Osteocyte (in vitro differentiated cells): Measurements from ENCODE around the gene GNB2. TPM values are rescaled to one million over a fixed set of nuclear protein-coding genes. Genes with fewer than 3 reads are reported as not detected.

Source experiments
- DNase-seq: peaks from one replicate; pipeline ENCODE4 v3.0.0; 2021; ENCODE audit warnings: mixed read lengths; ENCODE audit not compliant: unreplicated experiment; ENCODE audit errors: extremely low spot score
- H3K27ac Mint-ChIP-seq: one replicate; pipeline ENCODE4 v1.8.0; 2021; ENCODE audit warnings: mild to moderate bottlenecking, mixed read lengths; ENCODE audit not compliant: unreplicated experiment
- H3K27me3 Mint-ChIP-seq: one replicate; pipeline ENCODE4 v1.8.0; 2021; ENCODE audit warnings: mixed read lengths; ENCODE audit not compliant: unreplicated experiment
- H3K36me3 Mint-ChIP-seq: one replicate; pipeline ENCODE4 v1.8.0; 2021; ENCODE audit warnings: mixed read lengths; ENCODE audit not compliant: unreplicated experiment
- H3K4me1 Mint-ChIP-seq: one replicate; pipeline ENCODE4 v1.8.0; 2021; ENCODE audit warnings: mixed read lengths; ENCODE audit not compliant: unreplicated experiment
- H3K4me3 Mint-ChIP-seq: one replicate; pipeline ENCODE4 v1.8.0; 2021; ENCODE audit warnings: mild to moderate bottlenecking, moderate library complexity, mixed read lengths; ENCODE audit not compliant: unreplicated experiment
- H3K9me3 Mint-ChIP-seq: one replicate; pipeline ENCODE4 v1.8.0; 2021; ENCODE audit warnings: mixed read lengths; ENCODE audit not compliant: unreplicated experiment
- CTCF ChIP-seq: fragments of 200-600 bp; sonication (generic); IDR thresholded peaks from 2 replicates; pipeline ENCODE4 v1.5.0; 2021; ENCODE audit warnings: antibody characterized with exemption, mild to moderate bottlenecking, moderate library complexity
- total RNA-seq: library from RNA; stranded (reverse); gene quantifications from 2 replicates; pipeline ENCODE4 v1.2.1, GENCODE V29; 2021

GNB2 gene
- total RNA-seq, 1 donor from 2014 or later = 229 TPM

- peaks cover 8% of the 10 kb centered on the region for H3K4me1 Mint-ChIP-seq
- H3K4me3 Mint-ChIP-seq = no peak overlapping the region
- H3K9me3 Mint-ChIP-seq = no peaks in the 10 kb centered on the region
- DNase-seq = no peak
- H3K27me3 Mint-ChIP-seq = no peaks in the 10 kb centered on the region
- no peak overlapping the region for H3K27ac Mint-ChIP-seq
- no peak for TF ChIP-seq CTCF
- peaks cover 21% of the 10 kb centered on the region for H3K36me3 Mint-ChIP-seq
These were observed 12.1 kb downstream of the GNB2 start for GRCh38 chr7:100685631-100686145.

GRCh38 chr7:100686201-100686821 is 12.8 kb downstream of the GNB2 start:
- H3K36me3 Mint-ChIP-seq = peaks cover 21% of the 10 kb centered on the region
- H3K27ac Mint-ChIP-seq = no peak overlapping the region
- peaks cover 10% of the 10 kb centered on the region for H3K4me1 Mint-ChIP-seq
- H3K27me3 Mint-ChIP-seq = no peaks in the 10 kb centered on the region
- DNase-seq = no peak
- no peak for TF ChIP-seq CTCF
- H3K9me3 Mint-ChIP-seq = no peaks in the 10 kb centered on the region
- no peak overlapping the region for H3K4me3 Mint-ChIP-seq

- Mint-ChIP-seq H3K36me3 (peaks cover 19% of the 10 kb centered on the region), H3K4me1 (peaks cover 15% of the 10 kb centered on the region), H3K27ac (no peak overlapping the region), H3K4me3 (no peak overlapping the region), H3K9me3 (no peaks in the 10 kb centered on the region), H3K27me3 (no peaks in the 10 kb centered on the region)
- no peak for DNase-seq
- TF ChIP-seq CTCF = no peak
These were observed 13.3 kb downstream of the GNB2 start for GRCh38 chr7:100686822-100687211.

- peaks cover 19% of the 10 kb centered on the region for H3K36me3 Mint-ChIP-seq
- H3K4me1 Mint-ChIP-seq = peaks cover 20% of the 10 kb centered on the region
- H3K4me3 Mint-ChIP-seq = no peak overlapping the region
- no peak overlapping the region for H3K27ac Mint-ChIP-seq
- DNase-seq = no peak
- H3K27me3 Mint-ChIP-seq = no peaks in the 10 kb centered on the region
- no peak for TF ChIP-seq CTCF
- H3K9me3 Mint-ChIP-seq = no peaks in the 10 kb centered on the region
These were observed 13.7 kb downstream of the GNB2 start for GRCh38 chr7:100687261-100687660.

GRCh38 chr7:100687751-100688300 is 14.3 kb downstream of the GNB2 start:
- no peak for DNase-seq
- Mint-ChIP-seq H3K27me3 (no peaks in the 10 kb centered on the region), H3K9me3 (no peaks in the 10 kb centered on the region), H3K4me1 (peaks cover 25% of the 10 kb centered on the region), H3K27ac (no peak overlapping the region), H3K4me3 (no peak overlapping the region), H3K36me3 (peaks cover 19% of the 10 kb centered on the region)
- TF ChIP-seq CTCF = no peak
